Measurements from ENCODE around the gene PTPRZ1. TPM values are rescaled to one million over a fixed set of nuclear protein-coding genes. Genes with fewer than 3 reads are reported as not detected.

PTPRZ1 gene
- total RNA-seq, 1 experiment from 2014 or later, result 74.2 TPM

GRCh38 chr7:121860953-121861352 lies 12.0 kb upstream of the PTPRZ1 start:
- Histone ChIP-seq H3K27me3 (ENCODE audit: insufficient read depth, low read length) (no peaks in the 10 kb centered on the region), H3K27ac (ENCODE audit: insufficient read length, low read depth, low read length) (no peak overlapping the region), H3K4me1 (ENCODE audit: insufficient read depth, low read length) (no peaks in the 10 kb centered on the region), H3K9me3 (ENCODE audit: control insufficient read depth, low read depth, low read length) (no peaks in the 10 kb centered on the region), H2AFZ (ENCODE audit: low read length) (no peak overlapping the region), H2BK120ac (ENCODE audit: low read depth, low read length, poor library complexity, severe bottlenecking) (no peak overlapping the region), H3K56ac (ENCODE audit: insufficient read length, low read depth, low read length) (no peak overlapping the region), H3K9ac (ENCODE audit: extremely low read depth, insufficient read length, low read length) (no peak overlapping the region), H2BK12ac (ENCODE audit: insufficient read length, low read depth, low read length) (no peak overlapping the region), H4K91ac (ENCODE audit: insufficient read length, low read depth, low read length) (no peak overlapping the region), H2BK20ac (ENCODE audit: low read depth, low read length, poor library complexity, severe bottlenecking) (no peak overlapping the region), H3K23ac (ENCODE audit: insufficient read length, low read depth, low read length) (no peak overlapping the region), H2BK5ac (ENCODE audit: insufficient read length, low read length) (no peak overlapping the region), H3K4me2 (ENCODE audit: insufficient read depth, insufficient read length, low read length) (no peak overlapping the region), H2AK5ac (ENCODE audit: insufficient read length, low read length) (no peak overlapping the region), H3K23me2 (ENCODE audit: insufficient read length, low read depth, low read length, poor library complexity, severe bottlenecking) (no peaks in the 10 kb centered on the region), H3K4ac (ENCODE audit: low read depth, low read length) (no peak overlapping the region), H3K79me1 (ENCODE audit: insufficient read depth, low read depth, low read length, poor library complexity, severe bottlenecking) (no peaks in the 10 kb centered on the region), H4K5ac (ENCODE audit: insufficient read length, low read depth, low read length) (no peak overlapping the region), H2BK15ac (ENCODE audit: low read depth, low read length) (no peak overlapping the region), H3K14ac (ENCODE audit: insufficient read depth, low read length) (no peak overlapping the region), H4K8ac (replicated peaks; ENCODE audit: insufficient read length, low read depth, low read length) (no peak overlapping the region), H3T11ph (ENCODE audit: low read length) (no peak overlapping the region), H4K20me1 (ENCODE audit: control insufficient read depth, insufficient read depth, insufficient read length) (no peaks in the 10 kb centered on the region), H3K79me2 (ENCODE audit: insufficient read depth, low read length) (no peaks in the 10 kb centered on the region), H3K18ac (ENCODE audit: insufficient read length, low read depth, low read length) (no peak overlapping the region)
- H3K9me3 Mint-ChIP-seq, result no peaks in the 10 kb centered on the region
- H3K27ac Mint-ChIP-seq, result no peak overlapping the region
- H3K36me3 Mint-ChIP-seq (ENCODE audit: insufficient read depth in 1 of 3, low read depth in 3 of 3), result no peaks in the 10 kb centered on the region
- no peak for TF ChIP-seq CTCF (conservative IDR thresholded peaks at IDR 0.05)
- no peaks in the 10 kb centered on the region for H3K4me1 Mint-ChIP-seq
- no peak for DNase-seq
- H3K27me3 Mint-ChIP-seq (ENCODE audit: low read depth), result no peaks in the 10 kb centered on the region
- H3K4me3 Mint-ChIP-seq, result no peak overlapping the region
